ENCODE results near the gene MAVS.

DNA sequence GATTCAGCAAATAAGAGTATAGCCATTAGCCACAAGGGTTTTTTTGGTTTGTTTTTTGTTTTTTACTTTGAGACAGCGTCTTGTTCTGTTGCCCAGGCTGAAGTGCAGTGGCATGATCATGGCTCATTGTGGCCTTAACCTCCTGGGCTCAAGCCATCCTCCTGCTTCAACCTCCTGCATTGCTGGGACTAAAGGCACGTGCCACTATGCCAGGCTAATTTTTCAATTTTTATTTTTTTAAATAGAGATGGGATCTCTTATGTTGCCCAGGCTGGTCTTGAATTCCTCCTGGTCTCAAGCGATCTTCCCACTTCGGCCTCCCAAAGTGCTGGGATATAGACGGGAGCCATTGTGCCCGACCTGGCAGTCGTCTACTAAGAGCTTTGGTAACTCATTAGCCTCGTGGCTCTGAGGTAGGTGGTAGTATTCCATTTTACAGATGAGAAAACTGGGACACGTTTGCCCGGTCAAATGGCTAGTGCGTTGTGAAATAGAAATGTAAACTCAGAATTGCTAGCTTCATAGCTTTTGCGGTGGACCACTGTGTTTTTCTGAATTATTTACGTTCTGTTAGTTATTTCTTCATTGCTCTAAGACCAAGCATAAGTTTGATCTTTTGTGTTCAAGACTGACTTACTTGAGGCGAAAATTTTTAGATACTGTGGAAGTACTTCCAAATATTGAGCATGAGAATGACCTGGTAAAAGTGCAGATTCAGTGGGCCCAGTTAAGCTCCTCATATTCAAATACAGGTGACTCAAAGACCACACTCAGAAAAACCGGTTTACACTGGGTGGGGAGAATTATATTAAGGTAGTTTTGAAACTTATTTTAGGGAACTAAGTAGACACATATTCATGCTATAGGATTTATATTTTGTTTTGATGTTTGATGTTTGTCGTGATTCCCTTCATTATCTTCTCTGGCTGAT, 44.6 kb downstream of the MAVS start:
- TF ChIP-seq CTCF (IDR thresholded peaks at IDR 0.05; ENCODE audit: low read depth, low read length), result no peak
- TF ChIP-seq EZH2phosphoT487 (IDR thresholded peaks at IDR 0.05; ENCODE audit: low read depth), result no peak

Measured in OCI-LY3 (cell line).